HCT116 (cell line): ENCODE data around the gene ITPK1. TPM values are rescaled to one million over a fixed set of nuclear protein-coding genes. Genes with fewer than 3 reads are reported as not detected.

Source experiments
- ATAC-seq: fragments of 200-7000 bp; cut with Tn5 transposase; 2 replicates; pipeline ENCODE4 v1.9.1; 2020; ENCODE audit warnings: mild to moderate bottlenecking, moderate library complexity
- BruUV-seq: library from RNA; stranded (reverse); fragments of 400-500 nt; replicated peaks from 2 replicates; lab custom pipeline; 2021; lab: Mats Ljungman, UMichigan
- CTCF ChIA-PET: fragments of 300-600 bp; sonication (Branson Sonifier 250); formaldehyde crosslinking; loops from one replicate; lab custom pipeline; 2021; ENCODE audit warnings: antibody characterized with exemption; lab: Charles Lee
- POLR2A ChIA-PET: fragments of 300-600, 350-600 bp; sonication (Branson Sonifier 250); formaldehyde crosslinking; loops from one replicate; lab custom pipeline; 2021; ENCODE audit warnings: antibody characterized with exemption; lab: Charles Lee
- RAD21 ChIA-PET, 2 experiments: fragments of 300-600 bp; sonication (Branson Sonifier 250); formaldehyde crosslinking; loops; one replicate each; lab custom pipeline; 2023; ENCODE audit warnings: low total read pairs in 2 of 2; ENCODE audit not compliant: uncharacterized antibody in 2 of 2, unreplicated experiment in 2 of 2, low non-redundant PET in 1 of 2; lab: Charles Lee
- DNase-seq: peaks from one replicate; pipeline ENCODE4 v3.0.0-alpha.2; 2010; ENCODE audit warnings: low read depth, low spot score
- H2AFZ ChIP-seq: fragments of 200-600 bp; shearing (Covaris generic), sonication (generic); 2 replicates; pipeline ENCODE4 v1.6.1; 2017; ENCODE audit warnings: low read depth, mixed run types, mixed read lengths, antibody characterized with exemption, low read length; ENCODE audit not compliant: poor library complexity, severe bottlenecking
- H3K27ac ChIP-seq: 2 replicates; pipeline ENCODE4 v1.5.1; 2012; ENCODE audit warnings: low read depth, low read length
- H3K27me3 ChIP-seq: fragments of 200-600 bp; sonication (generic); 2 replicates; pipeline ENCODE4 v1.6.1; 2016; ENCODE audit warnings: mixed run types, low read length, mixed read lengths; ENCODE audit not compliant: insufficient read depth
- H3K36me3 ChIP-seq, 2 experiments: fragments of 200-500 bp in 1 of 2; fragments of 200-600 bp in 1 of 2; sonication (Bioruptor generic) in 1 of 2; sonication (generic) in 1 of 2; 2 replicates each; pipeline versions ENCODE4 v1.5.1 to v1.6.1; 2014 to 2016; ENCODE audit warnings: low read length in 2 of 2, inconsistent platforms in 1 of 2, mixed read lengths in 1 of 2, mixed run types in 1 of 2; ENCODE audit not compliant: insufficient read depth in 2 of 2, control insufficient read depth in 1 of 2
- H3K4me1 ChIP-seq, 2 experiments: fragments of 200-600 bp in 1 of 2; sonication (generic) in 1 of 2; 2 replicates each; pipeline versions ENCODE4 v1.5.1 to v1.6.1; 2012 to 2017; ENCODE audit warnings: low read length in 2 of 2, inconsistent platforms in 1 of 2, mild to moderate bottlenecking in 1 of 2, mixed read lengths in 1 of 2, mixed run types in 1 of 2, moderate library complexity in 1 of 2; ENCODE audit not compliant: insufficient read depth in 2 of 2, control insufficient read depth in 1 of 2
- H3K4me2 ChIP-seq: fragments of 200-600 bp; sonication (generic); 2 replicates; pipeline ENCODE4 v1.6.1; 2017; ENCODE audit warnings: mixed run types, low read length, mixed read lengths
- H3K4me3 ChIP-seq, 2 experiments: fragments of 200-600 bp in 1 of 2; sonication (generic) in 1 of 2; replicated peaks in 1 of 2; 2 replicates each; pipeline ENCODE4 v1.5.1; 2011 to 2016; ENCODE audit warnings: low read length in 2 of 2, control low read depth in 1 of 2, low read depth in 1 of 2, mild to moderate bottlenecking in 1 of 2, mixed read lengths in 1 of 2, mixed run types in 1 of 2
- H3K79me2 ChIP-seq: fragments of 200-600 bp; sonication (generic); 2 replicates; pipeline ENCODE4 v1.6.1; 2017; ENCODE audit warnings: mild to moderate bottlenecking, mixed run types, low read length, moderate library complexity, mixed read lengths; ENCODE audit not compliant: insufficient read depth
- H3K9ac ChIP-seq: fragments of 200-600 bp; sonication (generic); 2 replicates; pipeline ENCODE4 v1.6.1; 2016; ENCODE audit warnings: low read length, mixed read lengths
- H3K9me2 ChIP-seq: fragments of 200-600 bp; sonication (generic), shearing (Covaris generic); 2 replicates; pipeline ENCODE4 v1.6.1; 2017; ENCODE audit warnings: mixed run types, mild to moderate bottlenecking, moderate library complexity; ENCODE audit not compliant: insufficient read depth
- H3K9me3 ChIP-seq, 2 experiments: fragments of 200-500 bp in 1 of 2; fragments of 200-600 bp in 1 of 2; sonication (Bioruptor generic) in 1 of 2; sonication (generic) in 1 of 2; 2 replicates each; pipeline ENCODE4 v1.6.1; 2014 to 2017; ENCODE audit warnings: low read length in 2 of 2, mixed read lengths in 2 of 2, inconsistent platforms in 1 of 2, low read depth in 1 of 2, mild to moderate bottlenecking in 1 of 2, mixed run types in 1 of 2, moderate library complexity in 1 of 2; ENCODE audit not compliant: control insufficient read depth in 1 of 2, insufficient read depth in 1 of 2
- H4K20me1 ChIP-seq: fragments of 200-600 bp; sonication (generic), shearing (Covaris generic); 2 replicates; pipeline ENCODE4 v1.6.1; 2017; ENCODE audit warnings: mixed run types, mild to moderate bottlenecking, moderate library complexity; ENCODE audit not compliant: insufficient read depth
- CEBPB ChIP-seq: IDR thresholded peaks from 2 replicates; pipeline ENCODE4 v1.6.1; 2012; ENCODE audit warnings: low read depth
- CTCF ChIP-seq, 3 experiments: fragments of 200-600 bp in 1 of 3; sonication (generic) in 1 of 3; IDR thresholded peaks in 2 of 3; conservative IDR thresholded peaks in 1 of 3; 2 replicates each; pipeline ENCODE4 v1.5.1; 2012 to 2017; ENCODE audit warnings: low read depth in 2 of 3, low read length in 2 of 3, antibody characterized with exemption in 1 of 3, borderline replicate concordance in 1 of 3, control low read depth in 1 of 3, mild to moderate bottlenecking in 1 of 3, mixed read lengths in 1 of 3, mixed run types in 1 of 3, moderate library complexity in 1 of 3; ENCODE audit not compliant: insufficient read depth in 1 of 3
- EGR1 ChIP-seq: IDR thresholded peaks from 2 replicates; pipeline ENCODE4 v1.6.1; 2012; ENCODE audit warnings: low read depth
- ELF1 ChIP-seq: IDR thresholded peaks from 2 replicates; pipeline ENCODE4 v1.6.1; 2012; ENCODE audit warnings: low read depth, borderline replicate concordance
- EZH2phosphoT487 ChIP-seq: fragments of 200-600 bp; IDR thresholded peaks from 2 replicates; pipeline ENCODE4 v1.6.1; 2018; ENCODE audit warnings: antibody characterized with exemption, borderline replicate concordance
- JUND ChIP-seq: IDR thresholded peaks from 2 replicates; pipeline ENCODE4 v1.6.1; 2012
- RAD21 ChIP-seq: IDR thresholded peaks from 2 replicates; pipeline ENCODE4 v1.6.1; 2012; ENCODE audit warnings: low read depth, mild to moderate bottlenecking
- SIN3A ChIP-seq: IDR thresholded peaks from 2 replicates; pipeline ENCODE4 v1.6.1; 2012; ENCODE audit warnings: low read depth
- TCF7L2 ChIP-seq: IDR thresholded peaks from 2 replicates; pipeline ENCODE4 v1.7.0; 2011; ENCODE audit warnings: borderline replicate concordance, inconsistent platforms; ENCODE audit not compliant: insufficient read depth, insufficient read length; ENCODE audit errors: extremely low read depth
- intact Hi-C: fragments of 100-400 bp; cut with micrococcal nuclease; formaldehyde crosslinking; loops from 2 replicates; pipeline ENCODE4 v1.10.0; 2022
- total RNA-seq: library from RNA; stranded (reverse); gene quantifications from one replicate; pipeline ENCODE4 v1.2.1, GENCODE V29; 2021; ENCODE audit not compliant: unreplicated experiment
- TF ChIP-seq, protein P1 (sequence below): IDR thresholded peaks from 2 replicates; pipeline ENCODE4 v1.6.1; 2012
- TF ChIP-seq, protein P2 (sequence below): IDR thresholded peaks from 2 replicates; pipeline ENCODE4 v1.6.1; 2011; ENCODE audit warnings: mild to moderate bottlenecking, low read length, moderate library complexity; ENCODE audit not compliant: insufficient replicate concordance; ENCODE audit errors: extremely low read depth
- TF ChIP-seq, protein P3 (sequence below): IDR thresholded peaks from 2 replicates; pipeline ENCODE4 v1.6.1; 2012; ENCODE audit warnings: low read depth

ITPK1 gene
- total RNA-seq, 1 experiment from 2014 or later, result 70.2 TPM

DNA sequence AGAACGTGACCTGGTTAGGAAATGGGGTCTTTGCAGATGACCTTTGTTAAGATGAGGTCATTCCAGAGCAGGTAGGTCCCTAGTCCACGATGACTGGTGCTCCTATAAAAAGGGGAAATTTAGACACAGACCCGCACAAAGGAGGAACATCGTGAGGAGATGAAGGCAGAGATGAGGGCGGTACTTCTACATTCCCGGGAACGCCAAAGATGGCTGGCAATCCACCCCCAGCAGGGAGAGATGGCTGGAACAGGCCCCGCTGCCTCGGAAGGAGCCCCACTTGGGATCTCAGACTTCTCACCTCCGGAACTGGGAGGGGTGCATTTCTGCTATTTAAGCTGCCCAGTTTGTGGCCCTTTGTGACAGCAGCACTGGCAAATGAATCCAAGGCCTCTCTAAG lies 85.0 kb downstream of the ITPK1 start:
- ChIA-PET POLR2A (no interaction called here), RAD21 (no interaction called here), CTCF (no interaction called here)
- peaks cover 11% of the 10 kb centered on the region; the same call in 1 of the 2 replicates for H3K79me2 ChIP-seq
- H2AFZ ChIP-seq, result no peak overlapping the region
- H3K27ac ChIP-seq, result no peak overlapping the region
- TF ChIP-seq RAD21 (no peak), TCF7L2 (no peak), CEBPB (no peak), EZH2phosphoT487 (no peak)
- H3K4me1 ChIP-seq, result peaks cover 15 to 26% of the 10 kb centered on the region in 2 experiments
- DNase-seq, result no peak
- H3K9me3 ChIP-seq, result no peaks in the 10 kb centered on the region
- no TSS peak for BruUV-seq
- no peaks in the 10 kb centered on the region for H3K9me2 ChIP-seq
- H4K20me1 ChIP-seq, result no peaks in the 10 kb centered on the region
- H3K4me3 ChIP-seq, result no peak overlapping the region
- H3K36me3 ChIP-seq, result no peaks in the 10 kb centered on the region
- intact Hi-C loops, result no loop called here
- H3K9ac ChIP-seq, result no peak overlapping the region
- no peak for ATAC-seq
- H3K4me2 ChIP-seq, result no peak overlapping the region
- no peaks in the 10 kb centered on the region for H3K27me3 ChIP-seq

GRCh38 chr14:93029911-93030508 lies 85.7 kb downstream of the ITPK1 start:
- Histone ChIP-seq H3K9me3 (no peaks in the 10 kb centered on the region), H2AFZ (no peak overlapping the region), H3K4me2 (no peak overlapping the region), H3K79me2 (peaks cover 11% of the 10 kb centered on the region; the same call in 1 of the 2 replicates), H3K27me3 (no peaks in the 10 kb centered on the region), H4K20me1 (no peaks in the 10 kb centered on the region), H3K4me1 (peaks cover 13 to 20% of the 10 kb centered on the region in 2 experiments), H3K27ac (no peak overlapping the region), H3K9me2 (no peaks in the 10 kb centered on the region), H3K36me3 (no peaks in the 10 kb centered on the region), H3K9ac (no peak overlapping the region), H3K4me3 (no peak overlapping the region)
- ChIA-PET POLR2A (no interaction called here), RAD21 (no interaction called here), CTCF (no interaction called here)
- intact Hi-C loops, result no loop called here
- DNase-seq, result no peak
- BruUV-seq, result no TSS peak
- no peak for ATAC-seq
- TF ChIP-seq, protein P1, sequence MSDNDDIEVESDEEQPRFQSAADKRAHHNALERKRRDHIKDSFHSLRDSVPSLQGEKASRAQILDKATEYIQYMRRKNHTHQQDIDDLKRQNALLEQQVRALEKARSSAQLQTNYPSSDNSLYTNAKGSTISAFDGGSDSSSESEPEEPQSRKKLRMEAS, result no peak
- TF ChIP-seq ELF1, result no peak
- no peak for TF ChIP-seq TCF7L2
- TF ChIP-seq, protein P2, sequence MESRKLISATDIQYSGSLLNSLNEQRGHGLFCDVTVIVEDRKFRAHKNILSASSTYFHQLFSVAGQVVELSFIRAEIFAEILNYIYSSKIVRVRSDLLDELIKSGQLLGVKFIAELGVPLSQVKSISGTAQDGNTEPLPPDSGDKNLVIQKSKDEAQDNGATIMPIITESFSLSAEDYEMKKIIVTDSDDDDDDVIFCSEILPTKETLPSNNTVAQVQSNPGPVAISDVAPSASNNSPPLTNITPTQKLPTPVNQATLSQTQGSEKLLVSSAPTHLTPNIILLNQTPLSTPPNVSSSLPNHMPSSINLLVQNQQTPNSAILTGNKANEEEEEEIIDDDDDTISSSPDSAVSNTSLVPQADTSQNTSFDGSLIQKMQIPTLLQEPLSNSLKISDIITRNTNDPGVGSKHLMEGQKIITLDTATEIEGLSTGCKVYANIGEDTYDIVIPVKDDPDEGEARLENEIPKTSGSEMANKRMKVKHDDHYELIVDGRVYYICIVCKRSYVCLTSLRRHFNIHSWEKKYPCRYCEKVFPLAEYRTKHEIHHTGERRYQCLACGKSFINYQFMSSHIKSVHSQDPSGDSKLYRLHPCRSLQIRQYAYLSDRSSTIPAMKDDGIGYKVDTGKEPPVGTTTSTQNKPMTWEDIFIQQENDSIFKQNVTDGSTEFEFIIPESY, result no peak
- TF ChIP-seq, protein P3, sequence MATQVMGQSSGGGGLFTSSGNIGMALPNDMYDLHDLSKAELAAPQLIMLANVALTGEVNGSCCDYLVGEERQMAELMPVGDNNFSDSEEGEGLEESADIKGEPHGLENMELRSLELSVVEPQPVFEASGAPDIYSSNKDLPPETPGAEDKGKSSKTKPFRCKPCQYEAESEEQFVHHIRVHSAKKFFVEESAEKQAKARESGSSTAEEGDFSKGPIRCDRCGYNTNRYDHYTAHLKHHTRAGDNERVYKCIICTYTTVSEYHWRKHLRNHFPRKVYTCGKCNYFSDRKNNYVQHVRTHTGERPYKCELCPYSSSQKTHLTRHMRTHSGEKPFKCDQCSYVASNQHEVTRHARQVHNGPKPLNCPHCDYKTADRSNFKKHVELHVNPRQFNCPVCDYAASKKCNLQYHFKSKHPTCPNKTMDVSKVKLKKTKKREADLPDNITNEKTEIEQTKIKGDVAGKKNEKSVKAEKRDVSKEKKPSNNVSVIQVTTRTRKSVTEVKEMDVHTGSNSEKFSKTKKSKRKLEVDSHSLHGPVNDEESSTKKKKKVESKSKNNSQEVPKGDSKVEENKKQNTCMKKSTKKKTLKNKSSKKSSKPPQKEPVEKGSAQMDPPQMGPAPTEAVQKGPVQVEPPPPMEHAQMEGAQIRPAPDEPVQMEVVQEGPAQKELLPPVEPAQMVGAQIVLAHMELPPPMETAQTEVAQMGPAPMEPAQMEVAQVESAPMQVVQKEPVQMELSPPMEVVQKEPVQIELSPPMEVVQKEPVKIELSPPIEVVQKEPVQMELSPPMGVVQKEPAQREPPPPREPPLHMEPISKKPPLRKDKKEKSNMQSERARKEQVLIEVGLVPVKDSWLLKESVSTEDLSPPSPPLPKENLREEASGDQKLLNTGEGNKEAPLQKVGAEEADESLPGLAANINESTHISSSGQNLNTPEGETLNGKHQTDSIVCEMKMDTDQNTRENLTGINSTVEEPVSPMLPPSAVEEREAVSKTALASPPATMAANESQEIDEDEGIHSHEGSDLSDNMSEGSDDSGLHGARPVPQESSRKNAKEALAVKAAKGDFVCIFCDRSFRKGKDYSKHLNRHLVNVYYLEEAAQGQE, result no peak
- no peak for TF ChIP-seq EGR1
- TF ChIP-seq CTCF (IDR thresholded peaks at IDR 0.05 in 2 of 3, conservative IDR thresholded peaks at IDR 0.05 in 1 of 3; ENCODE audit: borderline replicate concordance in 1 of 3, insufficient read depth in 1 of 3, low read depth in 2 of 3, low read length in 2 of 3), result no peak
- TF ChIP-seq SIN3A, result no peak
- TF ChIP-seq JUND, result no peak
